Adrenal gland (tissue), 12 donors: ENCODE results near the gene NFRKB. TPM values are rescaled to one million over a fixed set of nuclear protein-coding genes. Genes with fewer than 3 reads are reported as not detected.

Source experiments
- DNase-seq, 7 donors: peaks; one replicate each; pipeline ENCODE4 v3.0.0-alpha.2; 2019 to 2020
- H3K27ac ChIP-seq, 5 donors: fragments of 200-600 bp; sonication (generic) in 4 of 5; 1 replicate in 3 of 5; 2 replicates in 2 of 5; pipeline versions ENCODE4 v1.5.1 to v1.8.0; 2016 to 2020; ENCODE audit warnings: mild to moderate bottlenecking in 1 of 5
- H3K27me3 ChIP-seq: fragments of 200-600 bp; 2 replicates; pipeline ENCODE4 v1.8.0; 2021
- H3K36me3 ChIP-seq, 2 donors: fragments of 200-600 bp; replicated peaks in 1 of 2; 1 replicate in 1 of 2; 2 replicates in 1 of 2; pipeline versions ENCODE4 v1.5.1 to v1.8.0; 2018 to 2022
- H3K4me1 ChIP-seq, 2 donors: fragments of 200-600 bp; replicated peaks in 1 of 2; 1 replicate in 1 of 2; 2 replicates in 1 of 2; pipeline versions ENCODE4 v1.5.1 to v1.8.0; 2018 to 2021
- H3K4me3 ChIP-seq, 4 donors: fragments of 200-600 bp; sonication (generic) in 3 of 4; one replicate each; pipeline ENCODE4 v1.5.1; 2016 to 2018
- H3K9me3 ChIP-seq, 3 donors: fragments of 200-600 bp; sonication (generic) in 1 of 3; replicated peaks in 1 of 3; 1 replicate in 2 of 3; 2 replicates in 1 of 3; pipeline versions ENCODE4 v1.5.1 to v1.8.0; 2016 to 2021
- POLR2A ChIP-seq, 2 donors: fragments of 450-650 bp; IDR thresholded peaks; one replicate each; pipeline ENCODE4 v1.6.1; 2017; ENCODE audit warnings: antibody characterized with exemption in 2 of 2, mild to moderate bottlenecking in 2 of 2, moderate library complexity in 1 of 2
- WGBS, 4 donors: extraction: QIAGEN DNeasy Blood & Tissue Kit in 2 of 4; methylation state at CpG; one replicate each; pipeline versions ENCODE4 v1.1.5 to v1.1.7; 2013 to 2017; 5-methylcytosine and 5-hydroxymethylcytosine counted together
- intact Hi-C, 2 donors: fragments of 100-400 bp; cut with DNase I; formaldehyde crosslinking; loops; one replicate each; pipeline versions ENCODE4 v1.14.1 to v1.15.0; 2022 to 2023
- polyA plus RNA-seq, 3 donors: library from polyadenylated mRNA; stranded (reverse); fragments of 200-250 nt in 2 of 3; fragments of 350-450 nt in 1 of 3; fragmentation: Illumina TruSeq in 1 of 3; extraction: RNeasy Lipid Tissue Mini Kit (QIAGEN cat#74804) in 1 of 3; gene quantifications; one replicate each; pipeline ENCODE4 v1.2.3, GENCODE V29; 2013 to 2014
- total RNA-seq, 9 donors: library from RNA; depleted of rRNA in 4 of 9; stranded (reverse); fragments of >200 nt in 4 of 9; fragments of 120-200 nt in 1 of 9; fragmentation: NEBNext Ultra II Directional in 1 of 9; extraction: Animal tissue kit (Norgen Biotek cat#: 25700) in 1 of 9; gene quantifications; one replicate each; pipeline versions ENCODE4 v1.1.0 to v1.2.4, GENCODE V29; 2013 to 2023
- TF ChIP-seq, protein P1 (sequence below), 6 experiments: fragments of 450-650 bp in 4 of 6; fragments of 200-600 bp in 2 of 6; sonication (generic) in 1 of 6; IDR thresholded peaks; 1 replicate in 5 of 6; 2 replicates in 1 of 6; pipeline versions ENCODE4 v1.5.1 to v1.8.0; 2016 to 2021; ENCODE audit warnings: antibody characterized with exemption in 6 of 6, mild to moderate bottlenecking in 2 of 6, moderate library complexity in 1 of 6
- donor health status: healthy with polysubstance abuse.
- donor health status: Bipolar disorder and iron deficiency.
- donor health status: DM: yes; HTN: yes; CAD: no.
- donor health status: DM: no; HTN: no; CAD: no.
- donor health status: DM: no; HTN: no; CAD: no.
- donor health status: DM: yes; HTN: yes; CAD: no.

NFRKB gene
- total and polyA plus RNA-seq, 12 donors, result 8.7 to 30.2 (median 21.0) TPM

DNA sequence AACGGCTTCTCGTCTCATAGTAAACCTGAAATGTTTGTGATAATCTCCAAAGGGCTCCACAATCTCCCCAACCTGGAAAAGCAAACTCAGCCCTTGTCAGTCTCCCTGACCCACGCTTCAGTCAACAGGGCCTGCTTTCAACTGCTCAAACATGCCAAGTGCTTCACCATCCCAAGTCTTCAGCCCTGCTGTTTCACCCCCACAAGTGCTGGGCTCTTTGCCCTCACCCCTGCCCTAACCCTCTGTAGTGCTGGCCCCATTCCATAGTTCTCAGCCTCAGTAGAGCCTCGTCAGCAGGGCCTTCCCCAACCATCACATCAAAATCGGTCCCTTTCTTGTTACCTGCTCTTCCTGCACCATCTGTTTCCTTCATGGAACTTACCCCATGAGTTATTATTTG, 43.4 kb upstream of the NFRKB start:
- Histone ChIP-seq H3K27ac (no peak overlapping the region), H3K4me1 (no peaks in the 10 kb centered on the region), H3K36me3 (peaks cover 0 to 5% of the 10 kb centered on the region in 2 donors), H3K4me3 (no peak overlapping the region), H3K9me3 (no peaks in the 10 kb centered on the region), H3K27me3 (no peaks in the 10 kb centered on the region)
- DNase-seq, result no peak
- 88 to 100% (median 97%) methylated on average over 5 of the region's 5 CpGs for WGBS, 4 donors
- no peak for TF ChIP-seq POLR2A (IDR thresholded peaks at IDR 0.05)
- TF ChIP-seq, protein P1, sequence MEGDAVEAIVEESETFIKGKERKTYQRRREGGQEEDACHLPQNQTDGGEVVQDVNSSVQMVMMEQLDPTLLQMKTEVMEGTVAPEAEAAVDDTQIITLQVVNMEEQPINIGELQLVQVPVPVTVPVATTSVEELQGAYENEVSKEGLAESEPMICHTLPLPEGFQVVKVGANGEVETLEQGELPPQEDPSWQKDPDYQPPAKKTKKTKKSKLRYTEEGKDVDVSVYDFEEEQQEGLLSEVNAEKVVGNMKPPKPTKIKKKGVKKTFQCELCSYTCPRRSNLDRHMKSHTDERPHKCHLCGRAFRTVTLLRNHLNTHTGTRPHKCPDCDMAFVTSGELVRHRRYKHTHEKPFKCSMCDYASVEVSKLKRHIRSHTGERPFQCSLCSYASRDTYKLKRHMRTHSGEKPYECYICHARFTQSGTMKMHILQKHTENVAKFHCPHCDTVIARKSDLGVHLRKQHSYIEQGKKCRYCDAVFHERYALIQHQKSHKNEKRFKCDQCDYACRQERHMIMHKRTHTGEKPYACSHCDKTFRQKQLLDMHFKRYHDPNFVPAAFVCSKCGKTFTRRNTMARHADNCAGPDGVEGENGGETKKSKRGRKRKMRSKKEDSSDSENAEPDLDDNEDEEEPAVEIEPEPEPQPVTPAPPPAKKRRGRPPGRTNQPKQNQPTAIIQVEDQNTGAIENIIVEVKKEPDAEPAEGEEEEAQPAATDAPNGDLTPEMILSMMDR (IDR thresholded peaks at IDR 0.05), result no peak
- intact Hi-C loops, result no loop called here

DNA sequence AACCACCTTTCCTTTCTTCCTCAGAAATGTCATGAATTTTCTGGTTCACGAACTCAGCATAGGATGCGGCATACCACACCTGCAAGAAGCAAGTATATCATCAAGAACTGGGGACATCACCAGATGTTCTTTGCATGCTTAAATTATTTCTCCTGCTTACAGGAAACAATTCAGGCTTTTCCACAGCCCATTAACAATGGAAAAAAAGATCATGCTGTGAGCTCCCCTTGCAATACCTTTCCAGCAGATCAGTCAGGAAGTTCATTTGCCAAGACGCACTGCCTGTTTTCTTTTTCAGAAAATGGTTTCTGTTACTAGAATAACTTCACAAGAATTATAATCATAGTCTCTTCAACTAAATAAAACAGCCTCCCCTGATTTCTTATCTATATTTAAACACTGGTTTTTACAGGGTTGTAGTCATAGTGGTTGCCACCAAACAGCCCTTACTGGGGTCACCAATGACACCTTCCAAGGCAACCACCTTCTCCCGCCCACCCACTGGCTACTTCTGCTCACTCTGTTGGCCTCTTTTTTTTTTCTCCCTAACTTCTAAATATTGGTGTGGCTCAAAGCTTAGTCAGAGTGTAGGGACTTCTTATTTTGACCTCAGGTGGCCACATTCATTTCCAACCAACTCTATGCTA, 42.3 kb upstream of the NFRKB start:
- H3K9me3 ChIP-seq, result no peaks in the 10 kb centered on the region
- H3K36me3 ChIP-seq, result peaks cover 0 to 5% of the 10 kb centered on the region in 2 donors
- DNase-seq, result no peak
- no peak for TF ChIP-seq POLR2A (IDR thresholded peaks at IDR 0.05)
- TF ChIP-seq, protein P1 (IDR thresholded peaks at IDR 0.05), result no peak
- no peak overlapping the region for H3K4me3 ChIP-seq
- H3K27ac ChIP-seq, result no peak overlapping the region
- no peaks in the 10 kb centered on the region for H3K27me3 ChIP-seq
- WGBS, 4 donors, result 92 to 94% (median 92%) methylated on average over 4 of the region's 4 CpGs
- intact Hi-C loops, result no loop called here
- H3K4me1 ChIP-seq, result no peaks in the 10 kb centered on the region

DNA sequence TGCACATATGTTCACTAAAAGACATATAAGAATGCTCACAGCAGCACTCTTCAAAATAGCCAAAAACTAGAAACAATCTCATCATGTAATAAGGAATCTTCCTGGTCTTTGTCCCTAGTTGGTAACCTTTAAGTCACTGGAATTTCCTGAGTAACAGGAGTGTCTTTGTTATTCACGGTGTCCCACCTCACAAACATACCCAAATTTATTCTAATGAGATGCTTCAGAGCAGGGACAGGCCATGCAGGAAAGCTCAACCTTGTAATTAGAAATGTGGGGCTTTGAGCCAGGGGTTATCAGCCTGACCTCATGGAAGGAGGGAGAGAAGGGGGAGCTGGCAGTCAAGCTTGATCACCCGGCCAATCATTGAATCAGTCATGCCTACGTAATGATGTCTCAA, 40.3 kb upstream of the NFRKB start:
- Histone ChIP-seq H3K4me1 (no peaks in the 10 kb centered on the region), H3K27me3 (no peaks in the 10 kb centered on the region), H3K4me3 (no peak overlapping the region), H3K27ac (no peak overlapping the region), H3K36me3 (no peaks in the 10 kb centered on the region), H3K9me3 (no peaks in the 10 kb centered on the region)
- WGBS, 4 donors, result 46 to 64% (median 58%) methylated on average over 3 of the region's 3 CpGs
- DNase-seq, result no peak
- intact Hi-C loops, result no loop called here
- TF ChIP-seq, protein P1 (IDR thresholded peaks at IDR 0.05), result no peak
- TF ChIP-seq POLR2A (IDR thresholded peaks at IDR 0.05), result no peak

DNA sequence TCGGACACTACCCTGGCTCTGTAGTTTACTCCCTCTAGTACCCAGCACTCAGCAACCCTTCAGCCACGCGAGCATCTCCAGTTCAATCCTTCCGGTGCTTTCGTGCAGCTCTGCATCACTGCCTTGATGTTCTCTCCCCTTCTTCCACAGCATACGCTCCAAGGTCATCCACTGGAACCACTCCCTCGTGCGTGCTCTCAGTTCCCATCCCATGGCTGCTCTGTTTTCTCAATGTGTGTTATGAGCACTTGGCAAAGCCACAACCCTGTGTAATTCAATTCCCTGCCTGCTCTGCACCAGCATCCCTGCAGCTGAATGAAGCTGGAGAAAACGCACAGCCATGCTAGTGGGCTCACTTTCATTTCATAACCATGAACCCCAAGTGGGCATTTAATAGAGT, 38.5 kb upstream of the NFRKB start:
- Histone ChIP-seq H3K27ac (no peak overlapping the region), H3K27me3 (no peaks in the 10 kb centered on the region), H3K4me1 (no peaks in the 10 kb centered on the region), H3K36me3 (no peaks in the 10 kb centered on the region), H3K4me3 (no peak overlapping the region), H3K9me3 (no peaks in the 10 kb centered on the region)
- TF ChIP-seq, protein P1 (IDR thresholded peaks at IDR 0.05), result no peak
- no peak for TF ChIP-seq POLR2A (IDR thresholded peaks at IDR 0.05)
- 87 to 93% (median 92%) methylated on average over 9 of the region's 9 CpGs for WGBS, 4 donors
- intact Hi-C loops, result no loop called here
- DNase-seq, result no peak
